ENCODE data around the gene ANKRD31. TPM values are rescaled to one million over a fixed set of nuclear protein-coding genes. Genes with fewer than 3 reads are reported as not detected.
"Not testable (repeated sequence)": the region's sequence is repeated elsewhere in the genome, so short reads cannot be mapped to it uniquely, and the experiment has no call there.

Gene ANKRD31
- total RNA-seq, 1 experiment from 2014 or later = 0.15 TPM

- intact Hi-C loops (cut with micrococcal nuclease; ENCODE audit: unreplicated experiment) = no loop called here
- Histone ChIP-seq H3K4me1 (ENCODE audit: insufficient read depth, low read length, poor library complexity, severe bottlenecking) (no peaks in the 10 kb centered on the region), H3K4me3 (ENCODE audit: low read depth, low read length, poor library complexity, severe bottlenecking) (no peak overlapping the region), H3K27me3 (replicated peaks; ENCODE audit: insufficient read depth, low read depth, low read length, poor library complexity) (no peaks in the 10 kb centered on the region), H3K9me3 (ENCODE audit: low read depth, low read length, poor library complexity, severe bottlenecking) (no peaks in the 10 kb centered on the region), H3K36me3 (ENCODE audit: insufficient read depth, low read length, poor library complexity, severe bottlenecking) (no peaks in the 10 kb centered on the region), H3K27ac (ENCODE audit: low read depth, low read length, poor library complexity, severe bottlenecking) (no peak overlapping the region)
- CTCF ChIA-PET = no interaction called here
- TF ChIP-seq, protein P1, sequence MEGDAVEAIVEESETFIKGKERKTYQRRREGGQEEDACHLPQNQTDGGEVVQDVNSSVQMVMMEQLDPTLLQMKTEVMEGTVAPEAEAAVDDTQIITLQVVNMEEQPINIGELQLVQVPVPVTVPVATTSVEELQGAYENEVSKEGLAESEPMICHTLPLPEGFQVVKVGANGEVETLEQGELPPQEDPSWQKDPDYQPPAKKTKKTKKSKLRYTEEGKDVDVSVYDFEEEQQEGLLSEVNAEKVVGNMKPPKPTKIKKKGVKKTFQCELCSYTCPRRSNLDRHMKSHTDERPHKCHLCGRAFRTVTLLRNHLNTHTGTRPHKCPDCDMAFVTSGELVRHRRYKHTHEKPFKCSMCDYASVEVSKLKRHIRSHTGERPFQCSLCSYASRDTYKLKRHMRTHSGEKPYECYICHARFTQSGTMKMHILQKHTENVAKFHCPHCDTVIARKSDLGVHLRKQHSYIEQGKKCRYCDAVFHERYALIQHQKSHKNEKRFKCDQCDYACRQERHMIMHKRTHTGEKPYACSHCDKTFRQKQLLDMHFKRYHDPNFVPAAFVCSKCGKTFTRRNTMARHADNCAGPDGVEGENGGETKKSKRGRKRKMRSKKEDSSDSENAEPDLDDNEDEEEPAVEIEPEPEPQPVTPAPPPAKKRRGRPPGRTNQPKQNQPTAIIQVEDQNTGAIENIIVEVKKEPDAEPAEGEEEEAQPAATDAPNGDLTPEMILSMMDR (conservative IDR thresholded peaks at IDR 0.05; ENCODE audit: low read depth, low read length) = no peak
- no peak for TF ChIP-seq EZH2 (IDR thresholded peaks at IDR 0.05; ENCODE audit: borderline replicate concordance, low read depth, low read length, poor library complexity, severe bottlenecking)
- no TSS peak for BruUV-seq (replicated peaks)
- DNase-seq (ENCODE audit: low spot score) = no peak
- POLR2A ChIA-PET (ENCODE audit: low non-redundant PET) = no interaction called here
Measured at GRCh38 chr5:75185763-75186162, 50.9 kb downstream of the ANKRD31 start.

- H3K4me1 ChIP-seq (ENCODE audit: insufficient read depth, low read length, poor library complexity, severe bottlenecking); H3K27ac ChIP-seq (ENCODE audit: low read depth, low read length, poor library complexity, severe bottlenecking); BruUV-seq (replicated peaks); intact Hi-C loops (cut with micrococcal nuclease; ENCODE audit: unreplicated experiment); H3K27me3 ChIP-seq (replicated peaks; ENCODE audit: insufficient read depth, low read depth, low read length, poor library complexity); CTCF ChIA-PET; H3K4me3 ChIP-seq (ENCODE audit: low read depth, low read length, poor library complexity, severe bottlenecking); POLR2A ChIA-PET (ENCODE audit: low non-redundant PET); H3K36me3 ChIP-seq (ENCODE audit: insufficient read depth, low read length, poor library complexity, severe bottlenecking); H3K9me3 ChIP-seq (ENCODE audit: low read depth, low read length, poor library complexity, severe bottlenecking); DNase-seq (ENCODE audit: low spot score): not testable (repeated sequence)
Measured at GRCh38 chr5:75176009-75176408, 60.7 kb downstream of the ANKRD31 start.

DNA sequence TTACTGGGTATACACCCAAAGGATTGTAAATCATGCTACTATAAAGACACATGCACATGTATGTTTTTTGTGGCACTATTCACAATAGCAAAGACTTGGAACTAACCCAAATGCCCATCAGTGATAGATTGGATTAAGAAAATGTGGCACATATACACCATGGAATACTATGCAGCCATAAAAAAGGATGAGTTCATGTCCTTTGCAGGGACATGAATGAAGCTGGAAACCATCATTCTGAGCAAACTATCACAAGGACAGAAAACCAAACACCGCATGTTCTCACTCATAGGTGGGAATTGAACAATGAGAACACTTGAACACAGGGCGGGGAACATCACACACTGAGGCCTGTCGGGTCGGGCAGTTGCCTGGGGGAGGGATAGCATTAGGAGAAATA, 61.8 kb downstream of the ANKRD31 start:
- POLR2A ChIA-PET (ENCODE audit: low non-redundant PET); DNase-seq (ENCODE audit: low spot score); H3K27ac ChIP-seq (ENCODE audit: low read depth, low read length, poor library complexity, severe bottlenecking); CTCF ChIA-PET; H3K4me3 ChIP-seq (ENCODE audit: low read depth, low read length, poor library complexity, severe bottlenecking); H3K4me1 ChIP-seq (ENCODE audit: insufficient read depth, low read length, poor library complexity, severe bottlenecking); H3K9me3 ChIP-seq (ENCODE audit: low read depth, low read length, poor library complexity, severe bottlenecking); BruUV-seq (replicated peaks); H3K36me3 ChIP-seq (ENCODE audit: insufficient read depth, low read length, poor library complexity, severe bottlenecking); H3K27me3 ChIP-seq (replicated peaks; ENCODE audit: insufficient read depth, low read depth, low read length, poor library complexity); intact Hi-C loops (cut with micrococcal nuclease; ENCODE audit: unreplicated experiment): not testable (repeated sequence)

DNA sequence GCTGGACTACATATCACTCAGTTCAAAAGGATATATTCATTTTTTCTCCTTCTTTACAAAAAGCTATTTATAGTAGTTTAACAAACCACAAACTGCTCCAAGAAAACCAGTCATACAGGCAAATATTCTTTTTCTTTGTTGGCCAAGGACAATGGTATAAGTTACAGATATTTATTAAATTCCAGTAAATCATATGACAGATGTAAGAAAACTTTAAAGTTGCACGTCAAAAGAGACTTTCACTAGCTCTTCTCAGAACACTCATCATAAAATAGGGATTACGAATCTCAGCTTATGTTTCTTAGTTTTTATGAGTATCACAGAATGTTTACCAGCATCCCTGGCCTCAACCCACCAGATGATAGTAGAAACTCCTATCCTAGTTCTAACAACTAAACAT, 67.2 kb downstream of the ANKRD31 start:
- ChIA-PET POLR2A (ENCODE audit: low non-redundant PET) (no interaction called here), CTCF (no interaction called here)
- no peaks in the 10 kb centered on the region for H3K36me3 ChIP-seq (ENCODE audit: insufficient read depth, low read length, poor library complexity, severe bottlenecking)
- DNase-seq (ENCODE audit: low spot score) = no peak
- H3K4me3 ChIP-seq (ENCODE audit: low read depth, low read length, poor library complexity, severe bottlenecking) = no peak overlapping the region
- TF ChIP-seq, protein P1 (conservative IDR thresholded peaks at IDR 0.05; ENCODE audit: low read depth, low read length) = no peak
- TF ChIP-seq EZH2 (IDR thresholded peaks at IDR 0.05; ENCODE audit: borderline replicate concordance, low read depth, low read length, poor library complexity, severe bottlenecking) = no peak
- H3K27ac ChIP-seq (ENCODE audit: low read depth, low read length, poor library complexity, severe bottlenecking) = no peak overlapping the region
- no TSS peak for BruUV-seq (replicated peaks)
- no peaks in the 10 kb centered on the region for H3K27me3 ChIP-seq (replicated peaks; ENCODE audit: insufficient read depth, low read depth, low read length, poor library complexity)
- intact Hi-C loops (cut with micrococcal nuclease; ENCODE audit: unreplicated experiment) = no loop called here
- no peaks in the 10 kb centered on the region for H3K4me1 ChIP-seq (ENCODE audit: insufficient read depth, low read length, poor library complexity, severe bottlenecking)
- no peaks in the 10 kb centered on the region for H3K9me3 ChIP-seq (ENCODE audit: low read depth, low read length, poor library complexity, severe bottlenecking)

All from A673 (cell line).